ENCODE measurements around the gene SHC3. TPM values are rescaled to one million over a fixed set of nuclear protein-coding genes. Genes with fewer than 3 reads are reported as not detected.
A peak's percentile ranks its signal among the peaks of the same experiment; 100 is the strongest.

SHC3 gene
- total RNA-seq, 1 experiment from 2014 or later: 0.69 TPM

GRCh38 chr9:89036383-89036782, 142.2 kb downstream of the SHC3 start:
- no peak overlapping the region for H3K4me3 ChIP-seq
- H3K27me3 ChIP-seq: no peaks in the 10 kb centered on the region
- no peak for DNase-seq
- H3K36me3 ChIP-seq: no peaks in the 10 kb centered on the region
- no peaks in the 10 kb centered on the region for H3K9me3 ChIP-seq

GRCh38 chr9:89032661-89033060, 146.0 kb downstream of the SHC3 start:
- peaks cover 6% of the 10 kb centered on the region; the same call in 1 of the 2 replicates for H3K9me3 ChIP-seq
- no peak overlapping the region for H3K4me3 ChIP-seq
- H3K27me3 ChIP-seq: no peaks in the 10 kb centered on the region
- H3K36me3 ChIP-seq: no peaks in the 10 kb centered on the region
- no peak for DNase-seq

- DNase-seq: no peak
- peaks cover 6% of the 10 kb centered on the region; the same call in 1 of the 2 replicates for H3K9me3 ChIP-seq
- no peaks in the 10 kb centered on the region for H3K36me3 ChIP-seq
- no peaks in the 10 kb centered on the region for H3K27me3 ChIP-seq
- no peak overlapping the region for H3K4me3 ChIP-seq
Observed at GRCh38 chr9:89032173-89032572, 146.4 kb downstream of the SHC3 start.

- Histone ChIP-seq H3K4me3 (no peak overlapping the region), H3K36me3 (no peaks in the 10 kb centered on the region), H3K9me3 (peaks cover 6% of the 10 kb centered on the region; the same call in 1 of the 2 replicates), H3K27me3 (no peaks in the 10 kb centered on the region)
- no peak for DNase-seq
Observed at GRCh38 chr9:89029788-89030187, 148.8 kb downstream of the SHC3 start.

GRCh38 chr9:89026876-89027275, 151.7 kb downstream of the SHC3 start:
- Histone ChIP-seq H3K9me3 (peaks cover 6% of the 10 kb centered on the region; the same call in 1 of the 2 replicates), H3K4me3 (no peak overlapping the region), H3K36me3 (no peaks in the 10 kb centered on the region), H3K27me3 (no peaks in the 10 kb centered on the region)
- DNase-seq: no peak

- H3K4me3 ChIP-seq: no peak overlapping the region
- H3K27me3 ChIP-seq: no peaks in the 10 kb centered on the region
- peaks cover 6% of the 10 kb centered on the region; the same call in 1 of the 2 replicates for H3K9me3 ChIP-seq
- no peaks in the 10 kb centered on the region for H3K36me3 ChIP-seq
- DNase-seq: no peak
Observed at GRCh38 chr9:89025553-89025952, 153.1 kb downstream of the SHC3 start.

GRCh38 chr9:89024727-89025126, 153.9 kb downstream of the SHC3 start:
- Histone ChIP-seq H3K9me3 (peaks cover 3% of the 10 kb centered on the region; the same call in 1 of the 2 replicates), H3K27me3 (no peaks in the 10 kb centered on the region), H3K36me3 (no peaks in the 10 kb centered on the region), H3K4me3 (no peak overlapping the region)
- no peak for DNase-seq

GRCh38 chr9:89023740-89024139, 154.9 kb downstream of the SHC3 start:
- DNase-seq: no peak

GRCh38 chr9:89022902-89023301, 155.7 kb downstream of the SHC3 start:
- H3K4me3 ChIP-seq: no peak overlapping the region
- no peaks in the 10 kb centered on the region for H3K27me3 ChIP-seq
- peak; percentile 57 for DNase-seq
- no peaks in the 10 kb centered on the region for H3K36me3 ChIP-seq
- no peaks in the 10 kb centered on the region for H3K9me3 ChIP-seq

More at GRCh38 chr9:89023740-89024139, 154.9 kb downstream of the SHC3 start:
- Histone ChIP-seq H3K4me3 (no peak overlapping the region), H3K36me3 (no peaks in the 10 kb centered on the region), H3K9me3 (no peaks in the 10 kb centered on the region), H3K27me3 (no peaks in the 10 kb centered on the region)

GRCh38 chr9:89022001-89022759, 156.4 kb downstream of the SHC3 start:
- no peaks in the 10 kb centered on the region for H3K9me3 ChIP-seq
- no peak overlapping the region for H3K4me3 ChIP-seq
- no peak for DNase-seq
- H3K27me3 ChIP-seq: no peaks in the 10 kb centered on the region
- H3K36me3 ChIP-seq: no peaks in the 10 kb centered on the region

- Histone ChIP-seq H3K9me3 (no peaks in the 10 kb centered on the region), H3K27me3 (no peaks in the 10 kb centered on the region), H3K36me3 (no peaks in the 10 kb centered on the region), H3K4me3 (no peak overlapping the region)
- peak; percentile 75 for DNase-seq
Observed at GRCh38 chr9:89021154-89021803, 157.3 kb downstream of the SHC3 start.

- no peak for DNase-seq
- H3K4me3 ChIP-seq: no peak overlapping the region
- H3K9me3 ChIP-seq: no peaks in the 10 kb centered on the region
- no peaks in the 10 kb centered on the region for H3K36me3 ChIP-seq
- H3K27me3 ChIP-seq: no peaks in the 10 kb centered on the region
Observed at GRCh38 chr9:89020754-89021153, 157.9 kb downstream of the SHC3 start.

GRCh38 chr9:89015336-89015735, 163.3 kb downstream of the SHC3 start:
- no peak overlapping the region for H3K4me3 ChIP-seq
- peak; percentile 25 for DNase-seq
- H3K36me3 ChIP-seq: no peaks in the 10 kb centered on the region
- no peaks in the 10 kb centered on the region for H3K27me3 ChIP-seq
- no peaks in the 10 kb centered on the region for H3K9me3 ChIP-seq

- Histone ChIP-seq H3K9me3 (no peaks in the 10 kb centered on the region), H3K4me3 (no peak overlapping the region), H3K27me3 (no peaks in the 10 kb centered on the region), H3K36me3 (no peaks in the 10 kb centered on the region)
- no peak for DNase-seq
Observed at GRCh38 chr9:89014153-89014552, 164.5 kb downstream of the SHC3 start.

- H3K27me3 ChIP-seq: no peaks in the 10 kb centered on the region
- H3K4me3 ChIP-seq: no peak overlapping the region
- H3K36me3 ChIP-seq: no peaks in the 10 kb centered on the region
- no peak for DNase-seq
- no peaks in the 10 kb centered on the region for H3K9me3 ChIP-seq
Observed at GRCh38 chr9:89013660-89014059, 165.0 kb downstream of the SHC3 start.

GRCh38 chr9:89012294-89013042, 166.2 kb downstream of the SHC3 start:
- Histone ChIP-seq H3K27me3 (no peaks in the 10 kb centered on the region), H3K4me3 (no peak overlapping the region), H3K36me3 (no peaks in the 10 kb centered on the region), H3K9me3 (no peaks in the 10 kb centered on the region)
- DNase-seq: no peak

- no peaks in the 10 kb centered on the region for H3K36me3 ChIP-seq
- no peaks in the 10 kb centered on the region for H3K9me3 ChIP-seq
- no peak for DNase-seq
- H3K27me3 ChIP-seq: no peaks in the 10 kb centered on the region
- no peak overlapping the region for H3K4me3 ChIP-seq
Observed at GRCh38 chr9:89011683-89012082, 166.9 kb downstream of the SHC3 start.

All from MG63 (cell line).